GM18861 (cell line): ENCODE measurements around the gene LEMD1.
"Not testable (repeated sequence)": the region's sequence is repeated elsewhere in the genome, so short reads cannot be mapped to it uniquely, and the experiment has no call there.

Source experiments
- ATAC-seq: cut with Tn5 transposase; IDR thresholded peaks from one replicate; pipeline ENCODE4 v1.9.1; 2021; ENCODE audit not compliant: unreplicated experiment

Gene LEMD1

GRCh38 chr1:205447457-205448341 is 25.8 kb upstream of the LEMD1 start:
- no peak for ATAC-seq

- no peak for ATAC-seq
Measured at GRCh38 chr1:205446828-205447227, 25.0 kb upstream of the LEMD1 start.

- ATAC-seq, result no peak
Measured at GRCh38 chr1:205445646-205445935, 23.7 kb upstream of the LEMD1 start.

GRCh38 chr1:205444931-205445645 is 23.2 kb upstream of the LEMD1 start:
- ATAC-seq, result no peak

- ATAC-seq, result no peak
Measured at GRCh38 chr1:205444300-205444930, 22.6 kb upstream of the LEMD1 start.

- no peak for ATAC-seq
Measured at GRCh38 chr1:205443585-205444299, 21.9 kb upstream of the LEMD1 start.

GRCh38 chr1:205442051-205442725 is 20.3 kb upstream of the LEMD1 start:
- no peak for ATAC-seq

GRCh38 chr1:205441716-205442050 is 19.8 kb upstream of the LEMD1 start:
- no peak for ATAC-seq

GRCh38 chr1:205441318-205441633 is 19.4 kb upstream of the LEMD1 start:
- no peak for ATAC-seq

GRCh38 chr1:205440476-205441317 is 18.8 kb upstream of the LEMD1 start:
- ATAC-seq, result no peak

- no peak for ATAC-seq
Measured at GRCh38 chr1:205440121-205440475, 18.2 kb upstream of the LEMD1 start.

- no peak for ATAC-seq
Measured at GRCh38 chr1:205438213-205439158, 16.6 kb upstream of the LEMD1 start.

- no peak for ATAC-seq
Measured at GRCh38 chr1:205437570-205437969, 15.7 kb upstream of the LEMD1 start.

- no peak for ATAC-seq
Measured at GRCh38 chr1:205436776-205437410, 15.0 kb upstream of the LEMD1 start.

GRCh38 chr1:205435578-205436573 is 14.0 kb upstream of the LEMD1 start:
- no peak for ATAC-seq

- ATAC-seq, result no peak
Measured at GRCh38 chr1:205434738-205435137, 12.9 kb upstream of the LEMD1 start.

- not testable (repeated sequence) for ATAC-seq
Measured at GRCh38 chr1:205432692-205433091, 10.8 kb upstream of the LEMD1 start.
